Kidney (tissue), 14 donors: ENCODE results near the gene LRRC2. TPM values are rescaled to one million over a fixed set of nuclear protein-coding genes. Genes with fewer than 3 reads are reported as not detected.

ENCODE experiments used
- DNase-seq, 5 donors: peaks; one replicate each; pipeline ENCODE4 v3.0.0-alpha.2; 2013 to 2020
- FAIRE-seq: peaks from 2 replicates; lab custom pipeline; 2012; peaks lifted over from hg19 to GRCh38; lab: Jason Lieb, UNC
- H3K27ac ChIP-seq, 2 donors: one replicate each; pipeline ENCODE4 v1.7.0; 2013; ENCODE audit warnings: low read depth in 2 of 2, low read length in 2 of 2, inconsistent platforms in 1 of 2
- H3K27me3 ChIP-seq: one replicate; pipeline ENCODE4 v1.7.1; 2013; ENCODE audit warnings: low read length, inconsistent platforms; ENCODE audit not compliant: control insufficient read depth, insufficient read depth
- H3K36me3 ChIP-seq, 3 donors: one replicate each; pipeline versions ENCODE4 v1.7.0 to v1.7.1; 2013; ENCODE audit warnings: low read length in 3 of 3, control low read depth in 1 of 3, inconsistent platforms in 1 of 3; ENCODE audit not compliant: insufficient read depth in 3 of 3, control insufficient read depth in 2 of 3
- H3K4me1 ChIP-seq, 3 donors: one replicate each; pipeline versions ENCODE4 v1.7.0 to v1.7.1; 2013; ENCODE audit warnings: low read length in 3 of 3, inconsistent platforms in 1 of 3, low read depth in 1 of 3; ENCODE audit not compliant: control insufficient read depth in 2 of 3, insufficient read depth in 2 of 3
- H3K4me3 ChIP-seq, 3 donors: one replicate each; pipeline versions ENCODE4 v1.7.0 to v1.8.1; 2013; ENCODE audit warnings: low read length in 3 of 3, control low read depth in 1 of 3, inconsistent platforms in 1 of 3
- H3K9ac ChIP-seq, 3 donors: one replicate each; pipeline versions ENCODE4 v1.7.0 to v1.7.1; 2013; ENCODE audit warnings: low read length in 3 of 3, control low read depth in 1 of 3, inconsistent platforms in 1 of 3
- H3K9me3 ChIP-seq, 3 donors: one replicate each; pipeline versions ENCODE4 v1.7.0 to v1.7.1; 2013; ENCODE audit warnings: low read length in 3 of 3, control low read depth in 1 of 3, inconsistent platforms in 1 of 3; ENCODE audit not compliant: control insufficient read depth in 2 of 3, insufficient read depth in 1 of 3
- CTCF ChIP-seq: IDR thresholded peaks from 3 replicates; pipeline ENCODE4 v1.5.1; 2012; ENCODE audit warnings: mild to moderate bottlenecking, moderate library complexity, borderline replicate concordance; ENCODE audit not compliant: insufficient read depth; ENCODE audit errors: extremely low read depth
- intact Hi-C: fragments of 100-400 bp; cut with DNase I; formaldehyde crosslinking; loops from one replicate; pipeline ENCODE4 v1.11.1; 2022
- polyA plus RNA-seq: library from polyadenylated mRNA; stranded (reverse); fragments of 350-450 nt; fragmentation: Illumina TruSeq; extraction: RNeasy Lipid Tissue Mini Kit (QIAGEN cat#74804); gene quantifications from one replicate; pipeline ENCODE4 v1.2.3, GENCODE V29; 2014; ENCODE audit warnings: low read depth, low replicate concordance; ENCODE audit not compliant: insufficient read depth
- total RNA-seq: library from RNA; stranded (reverse); fragmentation: NEBNext Ultra II Directional; extraction: Animal tissue kit (Norgen Biotek cat#: 25700); gene quantifications from one replicate; pipeline ENCODE4 v1.2.1, GENCODE V29; 2021
- donor health status: control.
- donor health status: control.
- donor health status: control.
- donor health status: control.
- donor health status: control.
- donor health status: DM: yes; HTN: yes; CAD: no.
- donor health status: Normal renal cell carcinoma (clear cell type).

Gene LRRC2
- total and polyA plus RNA-seq, 2 donors from 2014 or later: 3.4 to 7.5 TPM

GRCh38 chr3:46553154-46553553, 12.9 kb downstream of the LRRC2 start:
- no peak overlapping the region for H3K27ac ChIP-seq
- FAIRE-seq (no peak), DNase-seq (no peak)
- TF ChIP-seq CTCF: no peak
- no peaks in the 10 kb centered on the region for H3K36me3 ChIP-seq
- no peak overlapping the region for H3K9ac ChIP-seq
- intact Hi-C loops: no loop called here
- H3K27me3 ChIP-seq: no peaks in the 10 kb centered on the region
- H3K4me3 ChIP-seq: no peak overlapping the region
- H3K4me1 ChIP-seq: peaks cover 0 to 6% (median 0%) of the 10 kb centered on the region in 3 donors
- no peaks in the 10 kb centered on the region for H3K9me3 ChIP-seq

GRCh38 chr3:46552538-46552937, 13.6 kb downstream of the LRRC2 start:
- FAIRE-seq: no peak
- no peak for DNase-seq
- intact Hi-C loops: no loop called here
- H3K9me3 ChIP-seq: no peaks in the 10 kb centered on the region
- no peak overlapping the region for H3K4me3 ChIP-seq
- no peaks in the 10 kb centered on the region for H3K4me1 ChIP-seq
- no peaks in the 10 kb centered on the region for H3K36me3 ChIP-seq
- no peak overlapping the region for H3K9ac ChIP-seq
- TF ChIP-seq CTCF: no peak
- no peaks in the 10 kb centered on the region for H3K27me3 ChIP-seq
- no peak overlapping the region for H3K27ac ChIP-seq

- no peaks in the 10 kb centered on the region for H3K4me1 ChIP-seq
- FAIRE-seq (no peak), DNase-seq (no peak)
- no peak overlapping the region for H3K27ac ChIP-seq
- intact Hi-C loops: no loop called here
- no peak for TF ChIP-seq CTCF
- no peaks in the 10 kb centered on the region for H3K36me3 ChIP-seq
- no peaks in the 10 kb centered on the region for H3K9me3 ChIP-seq
- H3K4me3 ChIP-seq: no peak overlapping the region
- no peaks in the 10 kb centered on the region for H3K27me3 ChIP-seq
- H3K9ac ChIP-seq: no peak overlapping the region
These were observed 14.5 kb downstream of the LRRC2 start for GRCh38 chr3:46551615-46552014.

- Histone ChIP-seq H3K36me3 (no peaks in the 10 kb centered on the region), H3K9ac (no peak overlapping the region), H3K9me3 (no peaks in the 10 kb centered on the region), H3K4me1 (no peaks in the 10 kb centered on the region), H3K27me3 (no peaks in the 10 kb centered on the region), H3K27ac (no peak overlapping the region), H3K4me3 (no peak overlapping the region)
- intact Hi-C loops: no loop called here
- TF ChIP-seq CTCF: no peak
- FAIRE-seq (no peak), DNase-seq (no peak)
These were observed 16.1 kb downstream of the LRRC2 start for GRCh38 chr3:46549989-46550388.
